AG09319 (cell line): ENCODE data around the gene TDRD1.

ENCODE experiments used
- DNase-seq: peaks from one replicate; pipeline ENCODE4 v3.0.0-alpha.2; 2010; ENCODE audit warnings: low read depth; ENCODE audit errors: extremely low read depth
- CTCF ChIP-seq: IDR thresholded peaks from 2 replicates; pipeline ENCODE4 v1.5.1; 2011; ENCODE audit warnings: low read depth, mild to moderate bottlenecking, inconsistent platforms, low read length, moderate library complexity

TDRD1 gene

DNA sequence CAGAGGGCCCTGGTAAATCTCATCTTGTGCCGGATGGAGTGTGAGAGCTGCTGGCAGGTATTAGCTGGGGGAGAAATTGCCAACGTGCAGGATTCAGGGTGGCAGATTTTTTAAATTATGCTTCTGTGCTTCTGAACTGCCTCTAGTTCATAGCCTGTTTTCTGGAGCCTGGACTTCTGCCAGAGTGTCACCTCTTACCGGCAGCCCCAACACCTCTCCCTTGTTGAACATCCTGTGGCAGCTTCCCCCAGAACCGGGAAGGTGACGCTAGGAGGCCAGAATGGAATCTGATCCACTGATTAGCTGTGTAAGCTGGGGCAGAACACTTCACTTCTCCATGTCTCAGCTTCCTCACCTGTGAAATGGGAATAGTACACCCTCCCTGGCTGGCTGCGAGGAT, 65.0 kb downstream of the TDRD1 start:
- no peak for DNase-seq
- TF ChIP-seq CTCF = no peak

GRCh38 chr10:114245121-114245791, 66.1 kb downstream of the TDRD1 start:
- no peak for DNase-seq

DNA sequence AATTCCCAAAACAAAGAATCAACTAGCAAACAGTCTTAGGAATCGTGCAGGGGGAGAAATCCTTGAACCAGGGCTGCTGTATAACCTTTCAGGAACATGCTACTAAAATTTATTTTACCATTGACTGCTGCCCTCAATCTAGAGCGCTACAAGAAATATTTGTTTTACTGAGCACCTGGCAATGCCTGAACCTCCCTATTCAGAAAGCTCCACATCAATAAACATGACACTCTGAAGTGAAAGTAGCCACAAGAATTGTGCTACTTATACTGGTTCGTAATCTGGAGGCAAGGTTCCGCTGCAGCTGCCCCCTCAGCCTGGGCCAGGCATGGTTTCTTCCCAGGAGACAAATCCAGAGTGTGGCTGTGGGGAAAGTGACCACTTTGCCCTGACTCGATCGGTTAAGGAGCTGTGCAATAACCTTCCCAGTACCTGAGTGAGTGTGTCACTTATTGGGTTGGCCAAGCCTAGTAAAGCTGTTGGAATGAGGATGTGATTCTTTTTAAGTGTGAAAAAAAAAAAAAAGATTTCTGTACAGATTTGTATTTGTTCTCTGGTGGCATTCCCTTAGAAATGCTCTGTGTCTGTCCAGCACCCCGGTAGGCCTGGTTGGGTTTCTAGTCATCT, 67.6 kb downstream of the TDRD1 start:
- DNase-seq = no peak
- TF ChIP-seq CTCF = no peak

More at GRCh38 chr10:114245121-114245791, 66.1 kb downstream of the TDRD1 start:
- no peak for TF ChIP-seq CTCF

DNA sequence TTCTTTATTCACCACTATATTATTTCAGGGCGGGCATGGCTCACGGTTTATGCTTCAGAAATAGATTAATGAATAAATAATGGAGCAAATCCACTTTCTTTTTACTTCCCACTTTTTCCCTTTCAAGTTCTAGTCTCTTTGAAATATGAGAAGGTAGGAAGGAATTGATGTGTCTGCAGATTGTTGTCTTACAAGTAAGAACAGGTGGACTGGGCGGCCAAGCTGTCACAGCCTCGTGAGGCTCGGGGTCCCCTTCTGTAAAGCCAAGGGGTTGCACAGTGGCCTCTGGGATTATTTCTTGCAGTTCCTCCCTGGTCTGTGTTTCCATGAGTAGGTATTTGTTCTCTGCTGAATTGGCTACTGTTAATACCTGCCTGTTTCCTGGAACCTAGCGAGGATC, 71.1 kb downstream of the TDRD1 start:
- DNase-seq = no peak
- TF ChIP-seq CTCF = no peak

- DNase-seq = no peak
- TF ChIP-seq CTCF = no peak
Observed at GRCh38 chr10:114250716-114251115, 71.6 kb downstream of the TDRD1 start.

DNA sequence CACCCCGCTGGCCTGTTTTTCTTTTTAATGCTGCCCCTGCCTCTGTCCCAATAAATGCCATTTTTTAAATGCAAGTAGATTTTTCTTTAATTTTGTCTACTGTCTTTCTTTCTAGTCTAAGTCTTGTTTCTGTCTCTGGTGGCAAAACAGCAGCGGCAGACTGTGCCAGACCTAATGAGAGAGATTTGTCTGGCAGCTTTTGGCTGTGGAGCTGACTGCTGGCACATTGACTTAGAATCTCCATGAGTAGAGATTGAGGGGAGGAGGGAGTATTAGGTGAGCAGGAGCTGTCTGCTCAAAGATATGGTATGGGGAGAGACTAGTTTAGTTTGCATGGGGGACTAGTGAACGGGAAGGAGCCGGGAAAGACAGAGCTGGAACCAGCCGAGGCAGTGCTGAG, 72.9 kb downstream of the TDRD1 start:
- DNase-seq = no peak

More for the DNA sequence above, 72.9 kb downstream of the TDRD1 start:
- TF ChIP-seq CTCF = no peak
